Esophagus muscularis mucosa (tissue), 4 donors: ENCODE data around the gene SLC2A5. TPM values are rescaled to one million over a fixed set of nuclear protein-coding genes. Genes with fewer than 3 reads are reported as not detected.
A peak's percentile ranks its signal among the peaks of the same experiment; 100 is the strongest.

ENCODE experiments used
- DNase-seq: peaks from one replicate; pipeline ENCODE4 v3.0.0-alpha.2; 2017; ENCODE audit errors: extremely low spot score
- H3K27ac ChIP-seq, 4 donors: fragments of 200-600 bp; sonication (generic); replicated peaks in 1 of 4; 1 replicate in 3 of 4; 2 replicates in 1 of 4; pipeline ENCODE4 v1.5.1; 2016 to 2019; ENCODE audit warnings: mild to moderate bottlenecking in 1 of 4
- H3K27me3 ChIP-seq, 4 donors: fragments of 200-600 bp; sonication (generic); one replicate each; pipeline versions ENCODE4 v1.5.1 to v1.6.0; 2016 to 2019
- H3K36me3 ChIP-seq, 4 donors: fragments of 200-600 bp; sonication (generic); one replicate each; pipeline ENCODE4 v1.5.1; 2016 to 2019
- H3K4me1 ChIP-seq, 4 donors: fragments of 200-600 bp; sonication (generic); one replicate each; pipeline ENCODE4 v1.5.1; 2016 to 2019
- H3K4me3 ChIP-seq, 4 donors: fragments of 200-600 bp; sonication (generic); 1 replicate in 2 of 4; 2 replicates in 2 of 4; pipeline ENCODE4 v1.5.1; 2016 to 2019; ENCODE audit warnings: mild to moderate bottlenecking in 4 of 4, moderate library complexity in 1 of 4
- H3K9me3 ChIP-seq, 4 donors: fragments of 200-600 bp; sonication (generic); 1 replicate in 3 of 4; 2 replicates in 1 of 4; pipeline ENCODE4 v1.5.1; 2016 to 2019
- EP300 ChIP-seq: sonication (generic); formaldehyde crosslinking; IDR thresholded peaks from one replicate; pipeline ENCODE4 v1.6.1; 2017; ENCODE audit warnings: antibody characterized with exemption
- POLR2A ChIP-seq: fragments of 450-650 bp; IDR thresholded peaks from one replicate; pipeline ENCODE4 v1.6.1; 2017; ENCODE audit warnings: antibody characterized with exemption, moderate library complexity, mild to moderate bottlenecking, low read depth
- POLR2AphosphoS5 ChIP-seq, 2 donors: sonication (generic); formaldehyde crosslinking; IDR thresholded peaks; one replicate each; pipeline ENCODE4 v1.6.1; 2017; ENCODE audit warnings: antibody characterized with exemption in 2 of 2
- WGBS: methylation state at CpG from one replicate; pipeline ENCODE4 v1.1.5; 2018; 5-methylcytosine and 5-hydroxymethylcytosine counted together
- intact Hi-C: fragments of 100-400 bp; cut with DNase I; formaldehyde crosslinking; loops from one replicate; pipeline ENCODE4 v1.15.1; 2023
- total RNA-seq, 4 donors: library from RNA; depleted of rRNA; stranded (reverse); fragments of >200 nt; gene quantifications; one replicate each; pipeline versions ENCODE4 v1.1.0 to v1.2.1, GENCODE V29; 2016
- TF ChIP-seq, protein P1 (sequence below), 3 experiments: fragments of 200-600 bp in 2 of 3; fragments of 450-650 bp in 1 of 3; sonication (generic) in 2 of 3; IDR thresholded peaks; one replicate each; pipeline ENCODE4 v1.5.1; 2017 to 2019; ENCODE audit warnings: antibody characterized with exemption in 3 of 3, mild to moderate bottlenecking in 2 of 3, moderate library complexity in 1 of 3

Gene SLC2A5
- total RNA-seq, 4 donors from 2014 or later: 0.06 to 2.0 (median 0.57) TPM; not detected in 1

DNA sequence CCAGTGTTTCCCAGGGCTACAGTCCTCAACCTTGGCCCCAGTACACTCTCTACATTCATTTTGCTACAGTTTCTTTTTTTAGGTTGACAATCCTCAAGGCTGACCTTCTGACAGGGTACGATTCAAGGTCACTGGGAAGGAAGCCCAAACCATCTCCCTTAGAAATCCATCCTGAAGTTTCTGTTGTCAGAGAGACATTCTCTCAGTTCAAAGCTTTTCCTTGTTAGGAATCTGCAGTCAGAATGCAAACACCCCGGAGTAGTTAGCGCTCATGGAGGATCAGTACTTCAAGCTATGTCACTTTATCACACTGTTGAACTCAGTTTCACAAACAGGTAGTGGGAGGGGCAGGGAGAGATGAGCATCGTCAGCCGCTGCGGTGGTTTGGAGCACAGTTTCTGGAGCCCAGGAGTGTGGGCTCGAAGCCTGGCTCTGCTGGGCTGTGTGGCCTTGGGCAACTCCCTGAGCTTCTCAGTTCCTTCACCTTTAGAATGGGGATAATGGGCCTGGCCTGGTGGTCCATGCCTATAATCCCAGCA, 4.2 kb downstream of the SLC2A5 start:
- no peaks in the 10 kb centered on the region for H3K36me3 ChIP-seq
- TF ChIP-seq POLR2A: no peak
- no peak for TF ChIP-seq POLR2AphosphoS5 (IDR thresholded peaks at IDR 0.05)
- peak overlapping the region; percentile 74 to 86 (median 78) for H3K27ac ChIP-seq
- intact Hi-C loops: no loop called here
- WGBS: 46% methylated on average over 7 of the region's 7 CpGs
- no peak overlapping the region for H3K4me3 ChIP-seq
- peaks cover 34 to 81% (median 69%) of the 10 kb centered on the region in 4 donors for H3K4me1 ChIP-seq
- H3K27me3 ChIP-seq: no peaks in the 10 kb centered on the region
- H3K9me3 ChIP-seq: no peaks in the 10 kb centered on the region
- no peak for DNase-seq

DNA sequence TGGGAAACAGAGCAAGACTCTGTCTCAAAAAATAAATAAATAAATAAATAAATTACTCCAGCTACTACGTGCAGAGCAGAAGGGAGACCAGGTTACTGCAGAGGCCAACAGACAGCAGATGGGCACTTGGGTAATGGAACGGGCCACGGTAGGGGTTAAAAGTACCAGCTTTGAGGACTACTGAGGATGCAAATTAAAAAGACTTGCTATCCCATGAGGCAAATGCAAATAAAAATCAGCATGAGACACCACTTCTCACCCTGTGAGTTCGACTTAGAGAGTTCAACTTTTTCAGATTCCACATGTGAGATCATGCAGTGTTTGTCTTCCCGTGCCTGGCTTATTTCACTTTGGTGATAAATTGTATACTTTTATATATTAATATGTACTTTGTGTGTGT, 6.6 kb downstream of the SLC2A5 start:
- no peak for TF ChIP-seq EP300
- TF ChIP-seq, protein P1, sequence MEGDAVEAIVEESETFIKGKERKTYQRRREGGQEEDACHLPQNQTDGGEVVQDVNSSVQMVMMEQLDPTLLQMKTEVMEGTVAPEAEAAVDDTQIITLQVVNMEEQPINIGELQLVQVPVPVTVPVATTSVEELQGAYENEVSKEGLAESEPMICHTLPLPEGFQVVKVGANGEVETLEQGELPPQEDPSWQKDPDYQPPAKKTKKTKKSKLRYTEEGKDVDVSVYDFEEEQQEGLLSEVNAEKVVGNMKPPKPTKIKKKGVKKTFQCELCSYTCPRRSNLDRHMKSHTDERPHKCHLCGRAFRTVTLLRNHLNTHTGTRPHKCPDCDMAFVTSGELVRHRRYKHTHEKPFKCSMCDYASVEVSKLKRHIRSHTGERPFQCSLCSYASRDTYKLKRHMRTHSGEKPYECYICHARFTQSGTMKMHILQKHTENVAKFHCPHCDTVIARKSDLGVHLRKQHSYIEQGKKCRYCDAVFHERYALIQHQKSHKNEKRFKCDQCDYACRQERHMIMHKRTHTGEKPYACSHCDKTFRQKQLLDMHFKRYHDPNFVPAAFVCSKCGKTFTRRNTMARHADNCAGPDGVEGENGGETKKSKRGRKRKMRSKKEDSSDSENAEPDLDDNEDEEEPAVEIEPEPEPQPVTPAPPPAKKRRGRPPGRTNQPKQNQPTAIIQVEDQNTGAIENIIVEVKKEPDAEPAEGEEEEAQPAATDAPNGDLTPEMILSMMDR (IDR thresholded peaks at IDR 0.05): no peak
- TF ChIP-seq POLR2AphosphoS5 (IDR thresholded peaks at IDR 0.05): no peak
- TF ChIP-seq POLR2A: no peak
- peak overlapping the region in 2 of 4 donors; percentile 1 to 14 for H3K27ac ChIP-seq
- WGBS: 59% methylated on average over 5 of the region's 5 CpGs
- no peaks in the 10 kb centered on the region for H3K9me3 ChIP-seq
- no peak overlapping the region for H3K4me3 ChIP-seq
- DNase-seq: no peak
- H3K36me3 ChIP-seq: no peaks in the 10 kb centered on the region
- peaks cover 19 to 58% (median 50%) of the 10 kb centered on the region in 4 donors for H3K4me1 ChIP-seq
- intact Hi-C loops: no loop called here
- no peaks in the 10 kb centered on the region for H3K27me3 ChIP-seq

DNA sequence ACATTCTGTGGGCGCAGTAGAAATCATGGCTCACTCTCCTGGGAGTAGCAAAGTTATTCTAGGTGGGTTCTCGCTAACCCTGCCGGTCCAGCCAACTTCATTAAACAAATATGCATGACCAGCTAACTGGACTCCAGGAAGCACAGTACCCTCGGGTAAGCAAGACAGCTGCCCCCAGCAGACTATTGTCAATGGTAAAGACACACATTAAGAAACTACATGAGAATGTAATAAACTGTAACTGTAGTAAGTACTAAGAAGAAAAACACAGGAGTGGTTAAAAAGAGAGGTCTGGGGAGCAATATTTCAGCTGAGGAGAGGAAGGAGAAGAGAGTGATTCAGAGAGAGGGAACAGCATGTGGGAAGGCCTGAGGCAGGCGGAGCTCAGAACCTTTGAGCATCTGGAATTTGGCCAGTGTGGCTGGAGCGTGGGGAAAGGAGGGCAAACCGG, 7.4 kb downstream of the SLC2A5 start:
- H3K4me1 ChIP-seq: peaks cover 18 to 52% (median 45%) of the 10 kb centered on the region in 4 donors
- H3K27me3 ChIP-seq: no peaks in the 10 kb centered on the region
- intact Hi-C loops: no loop called here
- no peaks in the 10 kb centered on the region for H3K9me3 ChIP-seq
- no peak for DNase-seq
- H3K27ac ChIP-seq: peak overlapping the region in 2 of 4 donors; percentile 20 to 41
- no peaks in the 10 kb centered on the region for H3K36me3 ChIP-seq
- WGBS: 66% methylated on average over 7 of the region's 7 CpGs
- no peak for TF ChIP-seq POLR2A
- TF ChIP-seq POLR2AphosphoS5 (IDR thresholded peaks at IDR 0.05): no peak
- TF ChIP-seq, protein P1 (IDR thresholded peaks at IDR 0.05): no peak
- no peak for TF ChIP-seq EP300
- no peak overlapping the region for H3K4me3 ChIP-seq

DNA sequence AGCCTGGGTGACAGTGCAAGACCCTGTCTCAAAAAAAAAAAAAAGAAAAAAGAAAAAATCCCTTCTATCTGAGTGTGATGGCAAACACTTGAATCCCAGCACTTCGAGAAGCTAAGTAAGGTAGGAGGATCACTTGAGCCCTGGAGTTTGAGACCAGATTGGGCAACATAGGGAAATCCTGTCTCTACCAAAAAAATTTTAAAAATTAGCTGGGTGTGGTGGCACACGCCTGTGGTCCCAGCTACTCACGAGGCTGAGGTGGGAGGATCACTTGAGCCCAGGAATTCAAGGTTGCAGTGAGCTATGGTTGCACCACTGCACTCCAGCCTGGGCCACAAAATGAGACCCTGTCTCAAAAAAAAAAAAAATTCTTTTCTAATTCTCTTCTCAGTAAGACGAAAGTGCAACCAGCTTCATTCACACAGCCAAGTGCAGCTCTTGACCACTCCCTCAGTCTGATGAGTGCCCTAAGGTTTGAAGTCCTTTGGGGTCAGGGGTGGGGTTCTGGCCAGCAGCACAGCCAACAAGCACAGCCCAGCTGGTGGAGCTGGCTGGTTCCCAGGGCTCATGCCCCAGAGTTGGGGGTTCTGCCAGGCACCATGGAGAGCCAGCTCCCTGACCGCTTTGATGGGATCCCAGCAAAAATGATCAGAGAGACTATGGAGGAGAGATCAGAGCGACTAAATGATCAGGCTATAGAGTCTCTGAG, 8.0 kb downstream of the SLC2A5 start:
- TF ChIP-seq EP300 (no peak), POLR2A (no peak), POLR2AphosphoS5 (IDR thresholded peaks at IDR 0.05) (no peak)
- TF ChIP-seq, protein P1 (IDR thresholded peaks at IDR 0.05): no peak
- Histone ChIP-seq H3K36me3 (no peaks in the 10 kb centered on the region), H3K9me3 (no peaks in the 10 kb centered on the region), H3K4me1 (peaks cover 15 to 46% (median 40%) of the 10 kb centered on the region in 4 donors), H3K27ac (no peak overlapping the region), H3K27me3 (no peaks in the 10 kb centered on the region), H3K4me3 (no peak overlapping the region)
- 81% methylated on average over 6 of the region's 6 CpGs for WGBS
- intact Hi-C loops: no loop called here
- DNase-seq: no peak

DNA sequence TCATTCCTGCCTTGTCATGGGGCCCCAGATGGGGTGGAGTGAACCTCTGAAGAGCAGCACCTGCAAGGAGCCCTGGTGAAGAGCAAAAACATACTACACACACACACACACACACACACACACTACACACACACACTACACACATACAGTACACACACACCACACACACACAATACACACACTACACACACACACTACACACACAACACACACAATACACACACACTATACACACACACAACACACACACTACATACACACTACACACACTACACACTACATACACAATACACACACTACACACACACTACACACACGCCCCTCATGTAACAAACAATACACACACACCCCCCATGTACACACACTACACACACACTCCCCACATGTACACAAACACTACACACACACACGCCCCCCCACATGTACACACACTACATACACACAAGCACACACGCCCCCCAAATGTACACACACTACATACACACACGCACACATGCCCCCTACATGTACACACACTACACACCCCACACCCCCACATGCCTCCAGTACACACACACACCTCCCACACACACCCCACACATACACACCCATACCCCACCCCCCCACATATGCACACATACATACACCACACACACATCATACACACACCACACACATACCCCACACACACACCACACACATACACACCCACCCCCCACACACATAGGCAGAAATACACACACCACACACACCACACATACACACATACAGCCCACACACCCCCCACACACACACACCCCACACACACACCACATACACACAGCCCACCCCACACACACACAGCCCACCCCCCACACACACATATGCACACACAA, 9.3 kb downstream of the SLC2A5 start:
- intact Hi-C loops: no loop called here
- Histone ChIP-seq H3K9me3 (no peaks in the 10 kb centered on the region), H3K36me3 (no peaks in the 10 kb centered on the region), H3K27me3 (no peaks in the 10 kb centered on the region), H3K27ac (no peak overlapping the region), H3K4me3 (no peak overlapping the region), H3K4me1 (peaks cover 9 to 35% (median 28%) of the 10 kb centered on the region in 4 donors)
- no peak for TF ChIP-seq EP300
- TF ChIP-seq POLR2AphosphoS5 (IDR thresholded peaks at IDR 0.05): no peak
- no peak for TF ChIP-seq POLR2A
- TF ChIP-seq, protein P1 (IDR thresholded peaks at IDR 0.05): no peak
- WGBS: 88% methylated on average over 4 of the region's 4 CpGs
- DNase-seq: no peak
